ENCODE data around the gene TMC5. TPM values are rescaled to one million over a fixed set of nuclear protein-coding genes. Genes with fewer than 3 reads are reported as not detected.

The TMC5 gene
- total and polyA plus RNA-seq, 2 of the 13 experiments (the other 11 are each of a cell fraction or from before 2014, with no cell fraction given): 0.09 to 0.41 TPM

- TF ChIP-seq BRCA1 (CRISPR knock-in tag; IDR thresholded peaks at IDR 0.05) (no peak), SNAPC2 (CRISPR knock-in tag; IDR thresholded peaks at IDR 0.05) (0 out of 2 replicates have a peak, but pooled peaks have one; percentile 58), KMT2A (CRISPR knock-in tag; IDR thresholded peaks at IDR 0.05) (no peak), TFDP2 (CRISPR knock-in tag; IDR thresholded peaks at IDR 0.05) (no peak), MED8 (CRISPR knock-in tag; IDR thresholded peaks at IDR 0.05; ENCODE audit: insufficient replicate concordance) (no peak), ZNF451 (CRISPR knock-in tag; IDR thresholded peaks at IDR 0.05) (no peak), CEBPG (CRISPR knock-in tag; IDR thresholded peaks at IDR 0.05) (peak; percentile 81), KLF13 (CRISPR knock-in tag; IDR thresholded peaks at IDR 0.05) (no peak)
Observed at GRCh38 chr16:19523184-19523558, 105.5 kb downstream of the TMC5 start (continued).

- Histone ChIP-seq H3K27me3 (ENCODE audit: control insufficient read depth in 1 of 2, insufficient read depth in 2 of 2, low read length in 2 of 2) (no peaks in the 10 kb centered on the region; a peak in 1 of 5 replicates), H4K20me1 (ENCODE audit: insufficient read depth, low read length) (no peaks in the 10 kb centered on the region), H3K36me3 (replicated peaks in 1 of 2; ENCODE audit: control insufficient read depth in 1 of 2, insufficient read depth in 2 of 2, low read length in 2 of 2) (peaks cover 4 to 12% of the 10 kb centered on the region in 2 experiments; a peak in 4 of 5 replicates), H3K4me3 (replicated peaks in 1 of 3; ENCODE audit: insufficient read depth in 1 of 3, low read depth in 2 of 3, low read length in 3 of 3) (peak within 1 kb of the TSS; percentile 94 to 100 (median 95)), H3K4me1 (ENCODE audit: insufficient read depth, low read length) (peaks cover 55% of the 10 kb centered on the region), H3K4me2 (ENCODE audit: low read depth, low read length) (peak within 1 kb of the TSS; percentile 91), H3K27ac (ENCODE audit: extremely low read length, insufficient read depth, low read length) (peak within 1 kb of the TSS; percentile 61), H3K9ac (ENCODE audit: insufficient read depth, low read depth, low read length) (peak within 1 kb of the TSS; percentile 83), H3K79me2 (ENCODE audit: insufficient read depth, low read length) (peaks cover 49% of the 10 kb centered on the region), H3K9me3 (ENCODE audit: low read length) (no peaks in the 10 kb centered on the region), H2AFZ (ENCODE audit: low read length) (peak within 1 kb of the TSS; percentile 76)
- FAIRE-seq (peak; percentile 72), DNase-seq (ENCODE audit: low spot score) (peak; percentile 98), ATAC-seq (peak; percentile 92)
- WGBS (ENCODE audit: low lambda C conversion rate): 2% methylated on average over 46 of the region's 51 CpGs
- ChIA-PET POLR2A (interaction anchor here (0.6 to 2.7 kb wide), 9 partner anchors 10 to 1282 kb away, joined by 3 to 34 read pairs (median 5); partner anchors contain the start of genes ARL6IP1, ERI2, REXO5 and RPS15A), CTCF (ENCODE audit: low intra/inter-chr PET ratio, low total read pairs) (no interaction called here)
- in situ Hi-C loops (cut with HindIII; ENCODE audit: extremely low pct_ligation_motif_present, low pct_unique_long_range_greater_than_20kb): no loop called here
- no TSS peak for BruUV-seq (replicated peaks)
- intact Hi-C loops (cut with micrococcal nuclease; ENCODE audit: unreplicated experiment): loop anchor here (2.0 to 10.0 kb wide), 2 partner anchors 31 to 729 kb away; partner anchors contain the start of genes RPS15A and VPS35L
- peak; percentile 87; the same call in 1 of the 2 replicates for TF ChIP-seq TMF1 (CRISPR knock-in tag; IDR thresholded peaks at IDR 0.05; ENCODE audit: low read depth)
- no peak for TF ChIP-seq ZNF713 (CRISPR knock-in tag; IDR thresholded peaks at IDR 0.05)
- peak; percentile 80 for TF ChIP-seq UBTF (CRISPR knock-in tag; IDR thresholded peaks at IDR 0.05)
- peak; percentile 51; the same call in 1 of the 2 replicates for TF ChIP-seq ZNF775 (CRISPR knock-in tag; IDR thresholded peaks at IDR 0.05; ENCODE audit: borderline replicate concordance)
- TF ChIP-seq GLMP (CRISPR knock-in tag; IDR thresholded peaks at IDR 0.05; ENCODE audit: borderline replicate concordance): no peak
- no peak for TF ChIP-seq ATF5 (CRISPR knock-in tag; IDR thresholded peaks at IDR 0.05; ENCODE audit: low read depth)
- TF ChIP-seq PITX1 (CRISPR knock-in tag; IDR thresholded peaks at IDR 0.05): peak; percentile 67
- no peak for TF ChIP-seq KAT2B (IDR thresholded peaks at IDR 0.05; ENCODE audit: borderline replicate concordance, low read depth, low read length)
- TF ChIP-seq ZIK1 (CRISPR knock-in tag; IDR thresholded peaks at IDR 0.05; ENCODE audit: borderline replicate concordance, low read depth): peak; percentile 42; the same call in 1 of the 2 replicates
Observed at GRCh38 chr16:19523559-19524355, 106.1 kb downstream of the TMC5 start, which contains the start of gene CCP110. CCP110 (plus strand) TSS chr16:19523942; CDS start chr16:19527882, 3,940 bp downstream.
